GM23338 (cell line): ENCODE results near the gene REXO2. TPM values are rescaled to one million over a fixed set of nuclear protein-coding genes. Genes with fewer than 3 reads are reported as not detected.

Experiments used
- ATAC-seq: fragments of 200-7000 bp; cut with Tn5 transposase; 3 replicates; pipeline ENCODE4 v1.9.1; 2020
- DNase-seq: peaks from one replicate; pipeline ENCODE4 v3.0.0-alpha.2; 2015; ENCODE audit warnings: low spot score
- H2AFZ ChIP-seq: fragments of 200-600 bp; sonication (generic); 2 replicates; pipeline ENCODE4 v1.8.0; 2016; ENCODE audit warnings: antibody characterized with exemption, mild to moderate bottlenecking, moderate library complexity
- H3F3A ChIP-seq: fragments of 200-600 bp; sonication (generic); replicated peaks from 2 replicates; pipeline ENCODE4 v1.8.0; 2017; ENCODE audit warnings: antibody characterized with exemption, mixed run types, low read depth
- H3K27ac ChIP-seq: fragments of 200-600 bp; sonication (generic); 2 replicates; pipeline ENCODE4 v1.6.1; 2016; ENCODE audit warnings: low read depth
- H3K27me3 ChIP-seq: fragments of 200-600 bp; sonication (generic); 2 replicates; pipeline ENCODE4 v1.8.0; 2016; ENCODE audit warnings: mild to moderate bottlenecking, mixed run types, moderate library complexity; ENCODE audit not compliant: insufficient read depth
- H3K36me3 ChIP-seq: fragments of 200-600 bp; sonication (generic); 2 replicates; pipeline ENCODE4 v1.8.0; 2016; ENCODE audit warnings: mild to moderate bottlenecking; ENCODE audit not compliant: insufficient read depth
- H3K4me1 ChIP-seq: fragments of 200-600 bp; sonication (generic); 2 replicates; pipeline ENCODE4 v1.8.0; 2016; ENCODE audit warnings: mild to moderate bottlenecking, moderate library complexity; ENCODE audit not compliant: insufficient read depth
- H3K4me2 ChIP-seq: fragments of 200-600 bp; sonication (generic); 2 replicates; pipeline ENCODE4 v1.7.1; 2017; ENCODE audit warnings: mixed run types
- H3K4me3 ChIP-seq: fragments of 200-600 bp; sonication (generic); 2 replicates; pipeline ENCODE4 v1.6.1; 2016; ENCODE audit warnings: mixed run types
- H3K79me2 ChIP-seq: fragments of 200-600 bp; sonication (generic); replicated peaks from 2 replicates; pipeline ENCODE4 v1.8.0; 2017; ENCODE audit warnings: mild to moderate bottlenecking; ENCODE audit not compliant: insufficient read depth
- H3K9me2 ChIP-seq: fragments of 200-600 bp; sonication (generic); 2 replicates; pipeline ENCODE4 v1.8.0; 2017; ENCODE audit not compliant: insufficient read depth
- H4K20me1 ChIP-seq: fragments of 200-600 bp; sonication (generic); replicated peaks from 2 replicates; pipeline ENCODE4 v1.8.0; 2017; ENCODE audit warnings: mild to moderate bottlenecking; ENCODE audit not compliant: insufficient read depth
- H3K27ac Mint-ChIP-seq: 2 replicates; pipeline ENCODE4 v1.8.0; 2020; ENCODE audit warnings: inconsistent platforms, mild to moderate bottlenecking, moderate library complexity, mixed read lengths
- H3K27me3 Mint-ChIP-seq: 3 replicates; pipeline ENCODE4 v1.8.0; 2022; ENCODE audit warnings: low read depth, mild to moderate bottlenecking, moderate library complexity, mixed read lengths, inconsistent platforms; ENCODE audit not compliant: insufficient read depth, poor library complexity
- H3K36me3 Mint-ChIP-seq: 3 replicates; pipeline ENCODE4 v1.8.0; 2021; ENCODE audit warnings: low read depth, mild to moderate bottlenecking, inconsistent platforms, moderate library complexity, mixed read lengths
- H3K4me1 Mint-ChIP-seq: 3 replicates; pipeline ENCODE4 v1.8.0; 2020; ENCODE audit warnings: mild to moderate bottlenecking, inconsistent platforms, mixed read lengths
- H3K4me3 Mint-ChIP-seq: 3 replicates; pipeline ENCODE4 v1.8.0; 2021; ENCODE audit warnings: moderate library complexity, mild to moderate bottlenecking, inconsistent platforms, mixed read lengths
- H3K9me3 Mint-ChIP-seq: 3 replicates; pipeline ENCODE4 v1.8.0; 2020; ENCODE audit warnings: moderate library complexity, mild to moderate bottlenecking, inconsistent platforms, mixed read lengths
- CREB1 ChIP-seq: fragments of 250-450 bp; sonication (Bioruptor Pico); IDR thresholded peaks from 2 replicates; pipeline ENCODE4 v1.5.0; 2020; ENCODE audit warnings: low read depth, mild to moderate bottlenecking, moderate library complexity
- EZH2 ChIP-seq: fragments of 200-600 bp; sonication (generic); IDR thresholded peaks from one replicate; pipeline ENCODE4 v1.8.0; 2017; ENCODE audit warnings: antibody characterized with exemption, mild to moderate bottlenecking, low read depth; ENCODE audit not compliant: unreplicated experiment
- EZH2phosphoT487 ChIP-seq: fragments of 200-600 bp; sonication (generic); IDR thresholded peaks from one replicate; pipeline ENCODE4 v1.8.1; 2018; ENCODE audit warnings: antibody characterized with exemption; ENCODE audit not compliant: unreplicated experiment
- JUNB ChIP-seq: IDR thresholded peaks from one replicate; pipeline ENCODE4 v1.6.1; 2016; ENCODE audit warnings: antibody characterized with exemption; ENCODE audit not compliant: unreplicated experiment
- NANOG ChIP-seq: IDR thresholded peaks from 2 replicates; pipeline ENCODE4 v1.6.1; 2016; ENCODE audit warnings: antibody characterized with exemption, borderline replicate concordance
- POLR2AphosphoS5 ChIP-seq: IDR thresholded peaks from 2 replicates; pipeline ENCODE4 v1.6.1; 2016; ENCODE audit warnings: antibody characterized with exemption, low read depth
- ZNF114 ChIP-seq: fragments of 250-450 bp; sonication (Bioruptor Pico); IDR thresholded peaks from 2 replicates; pipeline ENCODE4 v1.5.0; 2020; ENCODE audit warnings: mild to moderate bottlenecking, moderate library complexity
- ZNF331 ChIP-seq: fragments of 250-450 bp; sonication (Bioruptor Pico); IDR thresholded peaks from 2 replicates; pipeline ENCODE4 v1.5.0; 2020; ENCODE audit warnings: low read depth, mild to moderate bottlenecking, moderate library complexity
- polyA plus RNA-seq: library from polyadenylated mRNA; unstranded; fragments of >200 nt; fragmentation: Nextera tagmentation; extraction: Ambion mirVana; gene quantifications from 2 replicates; pipeline ENCODE4 v1.2.1, GENCODE V29; 2016
- total RNA-seq: library from RNA; depleted of rRNA; stranded (reverse); fragments of >200 nt; shearing (Covaris generic); gene quantifications from 2 replicates; pipeline ENCODE4 v1.2.3, GENCODE V29; 2014
- TF ChIP-seq, protein P1 (sequence below): IDR thresholded peaks from one replicate; pipeline ENCODE4 v1.6.1; 2018; ENCODE audit warnings: antibody characterized with exemption; ENCODE audit not compliant: unreplicated experiment
- TF ChIP-seq, protein P2 (sequence below): IDR thresholded peaks from 2 replicates; pipeline ENCODE4 v1.6.1; 2016; ENCODE audit warnings: antibody characterized with exemption
- TF ChIP-seq, protein P3 (sequence below), 2 experiments: fragments of 200-600 bp in 1 of 2; sonication (generic) in 1 of 2; conservative IDR thresholded peaks; 2 replicates each; pipeline versions ENCODE4 v1.5.1 to v1.6.1; 2016 to 2017; ENCODE audit warnings: antibody characterized with exemption in 2 of 2, low read depth in 2 of 2, mild to moderate bottlenecking in 2 of 2, moderate library complexity in 1 of 2

REXO2 gene
- total and polyA plus RNA-seq, 2 experiments from 2014 or later, result 122 to 245 TPM

DNA sequence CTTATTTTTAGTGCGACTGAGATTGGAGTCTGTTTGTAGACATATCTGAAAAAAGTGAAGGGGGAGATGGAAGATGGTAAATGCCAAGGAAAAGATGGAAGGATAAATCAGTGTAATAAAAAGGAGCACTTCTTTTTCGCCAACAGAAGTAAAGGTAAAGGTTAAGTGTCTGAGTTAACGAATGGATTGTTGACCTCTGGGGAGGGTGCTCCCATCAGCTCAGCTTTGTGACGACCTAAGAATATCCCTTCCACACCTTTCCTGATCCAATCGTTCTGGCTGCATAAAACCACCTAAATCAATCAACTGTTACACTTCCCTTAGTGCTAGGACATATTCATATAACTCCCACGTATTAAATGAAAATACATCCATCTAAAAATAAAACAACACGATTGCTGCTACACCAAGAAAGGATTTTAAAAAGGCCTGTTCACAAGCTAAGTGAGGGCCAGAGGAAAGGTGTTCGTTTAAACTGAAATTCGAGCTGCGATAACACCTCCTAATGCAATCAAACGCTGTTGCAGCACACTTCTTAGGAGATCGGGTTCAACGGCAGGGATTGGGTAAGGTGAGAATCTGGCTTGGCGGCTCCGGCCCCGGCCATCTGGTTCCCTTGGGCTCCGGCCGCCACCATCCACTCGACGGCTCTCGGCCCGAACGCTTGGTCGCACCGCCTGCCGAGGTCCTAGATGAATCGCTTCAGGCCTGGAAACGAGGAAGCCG lies 39.6 kb upstream of the REXO2 start:
- ATAC-seq (peak; percentile 85), DNase-seq (peak; percentile 92)
- Histone ChIP-seq H3K79me2 (peaks cover 50% of the 10 kb centered on the region), H2AFZ (0 out of 2 replicates have a peak overlapping the region, but pooled peaks have one; percentile 5), H3K4me1 (peaks cover 28% of the 10 kb centered on the region), H3K4me2 (peak overlapping the region; percentile 81), H3F3A (no peaks in the 10 kb centered on the region), H3K36me3 (peaks cover 3% of the 10 kb centered on the region), H3K4me3 (peak overlapping the region; percentile 72), H3K27me3 (no peaks in the 10 kb centered on the region), H3K9me2 (no peaks in the 10 kb centered on the region), H4K20me1 (no peaks in the 10 kb centered on the region), H3K27ac (peak overlapping the region; percentile 91)
- Mint-ChIP-seq H3K36me3 (peaks cover 22% of the 10 kb centered on the region), H3K27me3 (peaks cover 17% of the 10 kb centered on the region), H3K27ac (peak overlapping the region; percentile 100), H3K4me3 (peak overlapping the region; percentile 95), H3K9me3 (no peaks in the 10 kb centered on the region), H3K4me1 (peaks cover 40% of the 10 kb centered on the region)
- TF ChIP-seq JUNB (no peak), NANOG (no peak), ZNF331 (CRISPR knock-in tag) (no peak)

DNA sequence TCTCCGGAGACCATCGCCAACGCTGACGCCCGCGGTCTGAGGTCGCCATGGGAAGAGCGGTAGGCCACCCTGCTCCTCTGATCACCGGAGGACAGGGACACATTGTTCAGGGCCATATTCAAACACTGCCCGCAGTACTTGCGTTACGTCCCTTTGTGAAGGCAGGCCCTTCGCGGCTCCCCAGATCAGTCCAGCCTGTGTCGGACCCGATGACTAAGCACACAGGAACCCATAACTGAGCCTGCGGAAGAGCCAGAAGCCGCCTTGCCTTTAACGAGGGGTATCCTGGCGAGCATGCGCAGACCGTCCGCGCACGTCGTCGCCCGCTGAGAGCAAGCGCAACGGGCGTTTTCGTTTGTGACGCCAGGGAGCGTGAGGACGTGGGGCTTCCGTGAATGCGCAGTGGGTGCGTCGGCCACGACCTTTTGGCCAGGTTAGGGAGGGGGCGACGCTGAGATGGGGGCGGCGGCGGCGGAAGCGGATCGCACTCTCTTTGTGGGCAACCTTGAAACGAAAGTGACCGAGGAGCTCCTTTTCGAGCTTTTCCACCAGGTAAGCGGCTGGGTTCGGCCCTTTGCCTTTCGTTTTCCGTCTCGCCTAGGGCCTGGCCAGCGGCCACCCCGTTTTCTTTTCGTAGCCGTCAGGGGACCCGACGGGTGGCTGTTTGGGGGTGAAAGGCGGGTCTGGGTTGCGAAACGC lies 38.9 kb upstream of the REXO2 start, which contains the start of the genes C11orf71 and RBM7:
TSS of gene C11orf71 (minus strand) at position 296 of the 699 bp plus-strand sequence. CDS start at position 116, 180 bp downstream.
TSS of gene RBM7 (plus strand) at position 451 of the 699 bp plus-strand sequence. CDS start at position 457, 6 bp downstream.
- peak within 1 kb of the TSS; percentile 95 for H3K4me3 Mint-ChIP-seq
- Histone ChIP-seq H3K27ac (peak within 1 kb of the TSS; percentile 91), H3K79me2 (peaks cover 57% of the 10 kb centered on the region), H3K4me1 (peaks cover 28% of the 10 kb centered on the region), H4K20me1 (0 out of 2 replicates have a peak, but pooled peaks cover 2% of the 10 kb centered on the region), H3K4me3 (peak within 1 kb of the TSS; percentile 72), H3K36me3 (peaks cover 8% of the 10 kb centered on the region; the same call in 1 of the 2 replicates), H3F3A (no peaks in the 10 kb centered on the region), H3K27me3 (no peaks in the 10 kb centered on the region), H3K4me2 (peak within 1 kb of the TSS; percentile 81), H2AFZ (0 out of 2 replicates have a peak within 1 kb of the TSS, but pooled peaks have one; percentile 8), H3K9me2 (no peaks in the 10 kb centered on the region)
- H3K9me3 Mint-ChIP-seq, result no peaks in the 10 kb centered on the region
- H3K36me3 Mint-ChIP-seq, result peaks cover 28% of the 10 kb centered on the region
- peaks cover 17% of the 10 kb centered on the region for H3K27me3 Mint-ChIP-seq
- H3K27ac Mint-ChIP-seq, result peak within 1 kb of the TSS; percentile 100
- H3K4me1 Mint-ChIP-seq, result peaks cover 40% of the 10 kb centered on the region
- DNase-seq, result peak; percentile 95
- peak; percentile 80 for ATAC-seq
- TF ChIP-seq POLR2AphosphoS5 (peak; percentile 98), ZNF114 (CRISPR knock-in tag) (no peak), CREB1 (CRISPR knock-in tag) (peak; percentile 81), ZNF331 (CRISPR knock-in tag) (no peak), EZH2 (no peak), JUNB (no peak), EZH2phosphoT487 (no peak)
- TF ChIP-seq, protein P1, sequence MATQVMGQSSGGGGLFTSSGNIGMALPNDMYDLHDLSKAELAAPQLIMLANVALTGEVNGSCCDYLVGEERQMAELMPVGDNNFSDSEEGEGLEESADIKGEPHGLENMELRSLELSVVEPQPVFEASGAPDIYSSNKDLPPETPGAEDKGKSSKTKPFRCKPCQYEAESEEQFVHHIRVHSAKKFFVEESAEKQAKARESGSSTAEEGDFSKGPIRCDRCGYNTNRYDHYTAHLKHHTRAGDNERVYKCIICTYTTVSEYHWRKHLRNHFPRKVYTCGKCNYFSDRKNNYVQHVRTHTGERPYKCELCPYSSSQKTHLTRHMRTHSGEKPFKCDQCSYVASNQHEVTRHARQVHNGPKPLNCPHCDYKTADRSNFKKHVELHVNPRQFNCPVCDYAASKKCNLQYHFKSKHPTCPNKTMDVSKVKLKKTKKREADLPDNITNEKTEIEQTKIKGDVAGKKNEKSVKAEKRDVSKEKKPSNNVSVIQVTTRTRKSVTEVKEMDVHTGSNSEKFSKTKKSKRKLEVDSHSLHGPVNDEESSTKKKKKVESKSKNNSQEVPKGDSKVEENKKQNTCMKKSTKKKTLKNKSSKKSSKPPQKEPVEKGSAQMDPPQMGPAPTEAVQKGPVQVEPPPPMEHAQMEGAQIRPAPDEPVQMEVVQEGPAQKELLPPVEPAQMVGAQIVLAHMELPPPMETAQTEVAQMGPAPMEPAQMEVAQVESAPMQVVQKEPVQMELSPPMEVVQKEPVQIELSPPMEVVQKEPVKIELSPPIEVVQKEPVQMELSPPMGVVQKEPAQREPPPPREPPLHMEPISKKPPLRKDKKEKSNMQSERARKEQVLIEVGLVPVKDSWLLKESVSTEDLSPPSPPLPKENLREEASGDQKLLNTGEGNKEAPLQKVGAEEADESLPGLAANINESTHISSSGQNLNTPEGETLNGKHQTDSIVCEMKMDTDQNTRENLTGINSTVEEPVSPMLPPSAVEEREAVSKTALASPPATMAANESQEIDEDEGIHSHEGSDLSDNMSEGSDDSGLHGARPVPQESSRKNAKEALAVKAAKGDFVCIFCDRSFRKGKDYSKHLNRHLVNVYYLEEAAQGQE, result no peak
- TF ChIP-seq, protein P2, sequence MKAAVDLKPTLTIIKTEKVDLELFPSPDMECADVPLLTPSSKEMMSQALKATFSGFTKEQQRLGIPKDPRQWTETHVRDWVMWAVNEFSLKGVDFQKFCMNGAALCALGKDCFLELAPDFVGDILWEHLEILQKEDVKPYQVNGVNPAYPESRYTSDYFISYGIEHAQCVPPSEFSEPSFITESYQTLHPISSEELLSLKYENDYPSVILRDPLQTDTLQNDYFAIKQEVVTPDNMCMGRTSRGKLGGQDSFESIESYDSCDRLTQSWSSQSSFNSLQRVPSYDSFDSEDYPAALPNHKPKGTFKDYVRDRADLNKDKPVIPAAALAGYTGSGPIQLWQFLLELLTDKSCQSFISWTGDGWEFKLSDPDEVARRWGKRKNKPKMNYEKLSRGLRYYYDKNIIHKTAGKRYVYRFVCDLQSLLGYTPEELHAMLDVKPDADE, result peak; percentile 24; the same call in 1 of the 2 replicates
- TF ChIP-seq, protein P3, sequence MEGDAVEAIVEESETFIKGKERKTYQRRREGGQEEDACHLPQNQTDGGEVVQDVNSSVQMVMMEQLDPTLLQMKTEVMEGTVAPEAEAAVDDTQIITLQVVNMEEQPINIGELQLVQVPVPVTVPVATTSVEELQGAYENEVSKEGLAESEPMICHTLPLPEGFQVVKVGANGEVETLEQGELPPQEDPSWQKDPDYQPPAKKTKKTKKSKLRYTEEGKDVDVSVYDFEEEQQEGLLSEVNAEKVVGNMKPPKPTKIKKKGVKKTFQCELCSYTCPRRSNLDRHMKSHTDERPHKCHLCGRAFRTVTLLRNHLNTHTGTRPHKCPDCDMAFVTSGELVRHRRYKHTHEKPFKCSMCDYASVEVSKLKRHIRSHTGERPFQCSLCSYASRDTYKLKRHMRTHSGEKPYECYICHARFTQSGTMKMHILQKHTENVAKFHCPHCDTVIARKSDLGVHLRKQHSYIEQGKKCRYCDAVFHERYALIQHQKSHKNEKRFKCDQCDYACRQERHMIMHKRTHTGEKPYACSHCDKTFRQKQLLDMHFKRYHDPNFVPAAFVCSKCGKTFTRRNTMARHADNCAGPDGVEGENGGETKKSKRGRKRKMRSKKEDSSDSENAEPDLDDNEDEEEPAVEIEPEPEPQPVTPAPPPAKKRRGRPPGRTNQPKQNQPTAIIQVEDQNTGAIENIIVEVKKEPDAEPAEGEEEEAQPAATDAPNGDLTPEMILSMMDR (conservative IDR thresholded peaks at IDR 0.05; ENCODE audit: low read depth in 2 of 2), result no peak; a peak in 2 of 4 replicates
